ENCODE results near the gene MGAT5. TPM values are rescaled to one million over a fixed set of nuclear protein-coding genes. Genes with fewer than 3 reads are reported as not detected.

MGAT5 gene
- total RNA-seq, 2 experiments from 2014 or later, result 60.8 to 68.0 TPM

GRCh38 chr2:134385195-134385594, 131.3 kb downstream of the MGAT5 start:
- Histone ChIP-seq H3K79me2 (ENCODE audit: insufficient read depth, low read depth, low read length) (no peaks in the 10 kb centered on the region), H3K36me3 (ENCODE audit: insufficient read depth, low read length) (peaks cover 35% of the 10 kb centered on the region; the same call in 1 of the 2 replicates), H3K27ac (ENCODE audit: low read depth, low read length, poor library complexity, severe bottlenecking) (no peak overlapping the region), H3K9me2 (ENCODE audit: insufficient read depth, low read length) (no peaks in the 10 kb centered on the region), H3K4me3 (ENCODE audit: low read depth, low read length, poor library complexity, severe bottlenecking) (no peak overlapping the region), H3K4me2 (ENCODE audit: low read length) (no peak overlapping the region), H3K4me1 (ENCODE audit: insufficient read depth, low read length, poor library complexity, severe bottlenecking) (no peaks in the 10 kb centered on the region), H4K20me1 (ENCODE audit: insufficient read depth, low read length) (no peaks in the 10 kb centered on the region), H3K9me3 (ENCODE audit: low read length) (no peaks in the 10 kb centered on the region), H2AFZ (ENCODE audit: low read length) (no peak overlapping the region)
- POLR2A ChIA-PET, result no interaction called here
- no peak for DNase-seq (ENCODE audit: low spot score)
- CTCF ChIA-PET (ENCODE audit: unreplicated experiment), result no interaction called here
- TF ChIP-seq, protein P1, sequence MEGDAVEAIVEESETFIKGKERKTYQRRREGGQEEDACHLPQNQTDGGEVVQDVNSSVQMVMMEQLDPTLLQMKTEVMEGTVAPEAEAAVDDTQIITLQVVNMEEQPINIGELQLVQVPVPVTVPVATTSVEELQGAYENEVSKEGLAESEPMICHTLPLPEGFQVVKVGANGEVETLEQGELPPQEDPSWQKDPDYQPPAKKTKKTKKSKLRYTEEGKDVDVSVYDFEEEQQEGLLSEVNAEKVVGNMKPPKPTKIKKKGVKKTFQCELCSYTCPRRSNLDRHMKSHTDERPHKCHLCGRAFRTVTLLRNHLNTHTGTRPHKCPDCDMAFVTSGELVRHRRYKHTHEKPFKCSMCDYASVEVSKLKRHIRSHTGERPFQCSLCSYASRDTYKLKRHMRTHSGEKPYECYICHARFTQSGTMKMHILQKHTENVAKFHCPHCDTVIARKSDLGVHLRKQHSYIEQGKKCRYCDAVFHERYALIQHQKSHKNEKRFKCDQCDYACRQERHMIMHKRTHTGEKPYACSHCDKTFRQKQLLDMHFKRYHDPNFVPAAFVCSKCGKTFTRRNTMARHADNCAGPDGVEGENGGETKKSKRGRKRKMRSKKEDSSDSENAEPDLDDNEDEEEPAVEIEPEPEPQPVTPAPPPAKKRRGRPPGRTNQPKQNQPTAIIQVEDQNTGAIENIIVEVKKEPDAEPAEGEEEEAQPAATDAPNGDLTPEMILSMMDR (conservative IDR thresholded peaks at IDR 0.05; ENCODE audit: low read length), result no peak
- TF ChIP-seq EZH2phosphoT487 (IDR thresholded peaks at IDR 0.05; ENCODE audit: borderline replicate concordance, low read depth, low read length), result no peak
- BruUV-seq (replicated peaks), result no TSS peak
- intact Hi-C loops (cut with micrococcal nuclease; ENCODE audit: unreplicated experiment), result no loop called here

DNA sequence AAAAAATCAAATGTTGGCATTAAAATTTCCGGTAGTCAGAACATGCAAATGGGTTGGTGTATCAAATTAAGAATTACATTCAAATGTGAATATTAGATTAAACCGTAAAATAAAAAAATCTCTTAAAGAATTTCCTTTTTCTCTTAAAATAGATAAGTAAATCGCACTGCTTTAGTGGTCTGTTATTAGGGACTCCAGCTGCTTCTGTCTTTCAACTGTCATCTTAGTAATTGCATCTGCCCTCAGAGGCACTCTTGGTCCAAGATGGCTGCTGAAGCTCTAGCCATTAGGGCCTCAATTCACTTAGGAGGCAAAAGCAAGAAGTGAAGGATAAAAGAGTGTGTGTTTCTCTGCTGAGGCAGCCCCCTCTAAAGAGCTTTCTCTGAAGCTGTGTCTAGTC, 132.4 kb downstream of the MGAT5 start:
- no peak overlapping the region for H3K27ac ChIP-seq (ENCODE audit: low read depth, low read length, poor library complexity, severe bottlenecking)
- POLR2A ChIA-PET, result interaction anchor here (1.0 to 1.1 kb wide), 2 partner anchors 9 to 38 kb away, joined by 3 read pairs; no protein-coding TSS in a partner anchor
- no peak for TF ChIP-seq EZH2phosphoT487 (IDR thresholded peaks at IDR 0.05; ENCODE audit: borderline replicate concordance, low read depth, low read length)
- TF ChIP-seq, protein P1 (conservative IDR thresholded peaks at IDR 0.05; ENCODE audit: low read length), result no peak
- H3K79me2 ChIP-seq (ENCODE audit: insufficient read depth, low read depth, low read length), result no peaks in the 10 kb centered on the region
- no peaks in the 10 kb centered on the region for H3K9me3 ChIP-seq (ENCODE audit: low read length)
- no peak overlapping the region for H3K4me2 ChIP-seq (ENCODE audit: low read length)
- BruUV-seq (replicated peaks), result no TSS peak
- H3K36me3 ChIP-seq (ENCODE audit: insufficient read depth, low read length), result peaks cover 39% of the 10 kb centered on the region; the same call in 1 of the 2 replicates
- intact Hi-C loops (cut with micrococcal nuclease; ENCODE audit: unreplicated experiment), result no loop called here
- no peak overlapping the region for H3K4me3 ChIP-seq (ENCODE audit: low read depth, low read length, poor library complexity, severe bottlenecking)
- no peak overlapping the region for H2AFZ ChIP-seq (ENCODE audit: low read length)
- no peak for DNase-seq (ENCODE audit: low spot score)
- H3K4me1 ChIP-seq (ENCODE audit: insufficient read depth, low read length, poor library complexity, severe bottlenecking), result peaks cover 6% of the 10 kb centered on the region
- CTCF ChIA-PET (ENCODE audit: unreplicated experiment), result no interaction called here
- H3K9me2 ChIP-seq (ENCODE audit: insufficient read depth, low read length), result no peaks in the 10 kb centered on the region
- H4K20me1 ChIP-seq (ENCODE audit: insufficient read depth, low read length), result no peaks in the 10 kb centered on the region

GRCh38 chr2:134389381-134389780, 135.5 kb downstream of the MGAT5 start:
- Histone ChIP-seq H2AFZ (ENCODE audit: low read length) (no peak overlapping the region), H3K4me2 (ENCODE audit: low read length) (no peak overlapping the region), H3K9me3 (ENCODE audit: low read length) (no peaks in the 10 kb centered on the region), H3K9me2 (ENCODE audit: insufficient read depth, low read length) (no peaks in the 10 kb centered on the region), H3K4me3 (ENCODE audit: low read depth, low read length, poor library complexity, severe bottlenecking) (no peak overlapping the region), H3K36me3 (ENCODE audit: insufficient read depth, low read length) (peaks cover 38% of the 10 kb centered on the region; the same call in 1 of the 2 replicates), H3K79me2 (ENCODE audit: insufficient read depth, low read depth, low read length) (no peaks in the 10 kb centered on the region), H3K4me1 (ENCODE audit: insufficient read depth, low read length, poor library complexity, severe bottlenecking) (peaks cover 19% of the 10 kb centered on the region), H3K27ac (ENCODE audit: low read depth, low read length, poor library complexity, severe bottlenecking) (no peak overlapping the region), H4K20me1 (ENCODE audit: insufficient read depth, low read length) (no peaks in the 10 kb centered on the region)
- DNase-seq (ENCODE audit: low spot score), result no peak
- no TSS peak for BruUV-seq (replicated peaks)
- CTCF ChIA-PET (ENCODE audit: unreplicated experiment), result no interaction called here
- POLR2A ChIA-PET, result interaction anchor here (2.3 kb wide), 1 partner anchor 9 kb away, joined by 8 read pairs; no protein-coding TSS in a partner anchor
- intact Hi-C loops (cut with micrococcal nuclease; ENCODE audit: unreplicated experiment), result no loop called here
- TF ChIP-seq, protein P1 (conservative IDR thresholded peaks at IDR 0.05; ENCODE audit: low read length), result no peak
- TF ChIP-seq EZH2phosphoT487 (IDR thresholded peaks at IDR 0.05; ENCODE audit: borderline replicate concordance, low read depth, low read length), result no peak
